CD4-positive, alpha-beta T cell (primary cell): Measurements from ENCODE around the gene CARD19. TPM values are rescaled to one million over a fixed set of nuclear protein-coding genes. Genes with fewer than 3 reads are reported as not detected.

Source experiments
- ATAC-seq: fragments of 200-7000 bp; cut with Tn5 transposase; one replicate; pipeline ENCODE4 v1.10.0; 2022; ENCODE audit warnings: mild to moderate bottlenecking; ENCODE audit not compliant: poor library complexity
- CTCF ChIA-PET: fragments of 350-600 bp; sonication (Branson Sonifier 250); formaldehyde crosslinking; loops from one replicate; lab custom pipeline; 2021; ENCODE audit warnings: antibody characterized with exemption, inconsistent platforms; lab: Charles Lee
- POLR2A ChIA-PET: fragments of 350-600 bp; sonication (Branson Sonifier 250); formaldehyde crosslinking; loops from one replicate; lab custom pipeline; 2021; ENCODE audit warnings: antibody characterized with exemption, inconsistent platforms; lab: Charles Lee
- DNase-seq, 14 experiments: peaks; one replicate each; pipeline ENCODE4 v3.0.0-alpha.2; 2013 to 2020; ENCODE audit warnings: mixed read lengths in 2 of 14
- H3K27ac ChIP-seq, 2 donors: one replicate each; pipeline versions ENCODE4 v1.5.1 to v1.7.0; 2013; ENCODE audit warnings: low read length in 2 of 2, low read depth in 1 of 2, mild to moderate bottlenecking in 1 of 2
- H3K27me3 ChIP-seq, 2 experiments: 1 replicate in 1 of 2; 2 replicates in 1 of 2; pipeline versions ENCODE4 v1.6.1 to v1.7.0; 2013; ENCODE audit warnings: low read length in 2 of 2, control low read depth in 1 of 2, mild to moderate bottlenecking in 1 of 2, moderate library complexity in 1 of 2; ENCODE audit not compliant: insufficient read depth in 2 of 2, control insufficient read depth in 1 of 2
- H3K36me3 ChIP-seq: one replicate; pipeline ENCODE4 v1.6.1; 2013; ENCODE audit warnings: low read length, control low read depth; ENCODE audit not compliant: insufficient read depth
- H3K4me1 ChIP-seq: one replicate; pipeline ENCODE4 v1.6.1; 2013; ENCODE audit warnings: low read length, control low read depth; ENCODE audit not compliant: insufficient read depth
- H3K4me3 ChIP-seq: one replicate; pipeline ENCODE4 v1.5.1; 2013; ENCODE audit warnings: mild to moderate bottlenecking, low read length, moderate library complexity
- H3K9me3 ChIP-seq, 2 experiments: 1 replicate in 1 of 2; 2 replicates in 1 of 2; pipeline versions ENCODE4 v1.6.1 to v1.7.0; 2013; ENCODE audit warnings: low read length in 2 of 2, mild to moderate bottlenecking in 2 of 2, control low read depth in 1 of 2, moderate library complexity in 1 of 2; ENCODE audit not compliant: control insufficient read depth in 1 of 2, insufficient read depth in 1 of 2
- H3K27ac Mint-ChIP-seq: one replicate; pipeline ENCODE4 v1.8.0; 2020; ENCODE audit warnings: mixed read lengths
- H3K27me3 Mint-ChIP-seq: one replicate; pipeline ENCODE4 v1.8.0; 2021; ENCODE audit warnings: mixed read lengths
- H3K36me3 Mint-ChIP-seq: one replicate; pipeline ENCODE4 v1.8.0; 2021; ENCODE audit warnings: low read depth, mixed read lengths
- H3K4me1 Mint-ChIP-seq: one replicate; pipeline ENCODE4 v1.8.0; 2021; ENCODE audit warnings: low read depth, mixed read lengths
- H3K4me3 Mint-ChIP-seq: one replicate; pipeline ENCODE4 v1.8.0; 2020; ENCODE audit warnings: mild to moderate bottlenecking, mixed read lengths
- H3K9me3 Mint-ChIP-seq: one replicate; pipeline ENCODE4 v1.8.0; 2020; ENCODE audit warnings: mixed read lengths
- intact Hi-C, 2 experiments: fragments of 100-400 bp; cut with DNase I in 1 of 2; cut with micrococcal nuclease in 1 of 2; formaldehyde crosslinking; loops; one replicate each; pipeline versions ENCODE4 v1.15.1 to v1.9.0; 2023 to 2025; cut with DNase I, micrococcal nuclease
- total RNA-seq, 174 experiments: library from RNA in 2 of 174; stranded (reverse) in 2 of 174; gene quantifications; one replicate each; pipeline ENCODE4 v1.2.3 and lab custom pipeline; 2021 to 2026
- TF ChIP-seq, protein P1 (sequence below): fragments of 200-600 bp; IDR thresholded peaks from one replicate; pipeline ENCODE4 v1.8.0; 2022; ENCODE audit warnings: antibody characterized with exemption, mild to moderate bottlenecking

Gene CARD19
- total RNA-seq, 2 experiments from 2014 or later: 38.8 to 39.2 TPM

DNA sequence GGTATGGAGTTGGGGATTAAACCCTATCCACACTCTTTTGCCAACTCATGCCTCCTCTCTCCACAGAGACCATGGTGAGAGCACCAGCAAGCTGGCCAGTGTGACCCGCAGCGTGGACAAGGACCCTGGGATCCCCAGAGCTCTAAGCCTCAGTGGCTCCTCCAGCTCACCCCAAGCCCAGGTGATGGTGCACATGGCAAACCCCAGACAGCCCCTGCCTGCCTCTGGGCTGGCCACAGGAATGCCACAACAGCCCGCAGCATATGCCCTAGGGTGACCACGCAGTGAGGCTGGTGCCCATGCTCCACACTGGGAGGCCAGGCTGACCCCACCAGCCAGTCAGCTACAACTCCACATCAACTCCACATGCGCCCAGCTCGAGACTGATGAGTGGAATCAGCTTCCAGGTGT lies 11.5 kb upstream of the CARD19 start:
- H3K4me1 ChIP-seq: peaks cover 33% of the 10 kb centered on the region
- Mint-ChIP-seq H3K9me3 (no peaks in the 10 kb centered on the region), H3K27me3 (no peaks in the 10 kb centered on the region), H3K4me3 (no peak overlapping the region), H3K4me1 (peaks cover 28% of the 10 kb centered on the region), H3K36me3 (peaks cover 89% of the 10 kb centered on the region), H3K27ac (no peak overlapping the region)
- peaks cover 83% of the 10 kb centered on the region for H3K36me3 ChIP-seq
- POLR2A ChIA-PET: interaction anchor here (0.9 to 1.9 kb wide), 6 partner anchors 11 to 45 kb away, joined by 3 to 8 read pairs (median 4); partner anchors contain the start of gene CARD19
- TF ChIP-seq, protein P1, sequence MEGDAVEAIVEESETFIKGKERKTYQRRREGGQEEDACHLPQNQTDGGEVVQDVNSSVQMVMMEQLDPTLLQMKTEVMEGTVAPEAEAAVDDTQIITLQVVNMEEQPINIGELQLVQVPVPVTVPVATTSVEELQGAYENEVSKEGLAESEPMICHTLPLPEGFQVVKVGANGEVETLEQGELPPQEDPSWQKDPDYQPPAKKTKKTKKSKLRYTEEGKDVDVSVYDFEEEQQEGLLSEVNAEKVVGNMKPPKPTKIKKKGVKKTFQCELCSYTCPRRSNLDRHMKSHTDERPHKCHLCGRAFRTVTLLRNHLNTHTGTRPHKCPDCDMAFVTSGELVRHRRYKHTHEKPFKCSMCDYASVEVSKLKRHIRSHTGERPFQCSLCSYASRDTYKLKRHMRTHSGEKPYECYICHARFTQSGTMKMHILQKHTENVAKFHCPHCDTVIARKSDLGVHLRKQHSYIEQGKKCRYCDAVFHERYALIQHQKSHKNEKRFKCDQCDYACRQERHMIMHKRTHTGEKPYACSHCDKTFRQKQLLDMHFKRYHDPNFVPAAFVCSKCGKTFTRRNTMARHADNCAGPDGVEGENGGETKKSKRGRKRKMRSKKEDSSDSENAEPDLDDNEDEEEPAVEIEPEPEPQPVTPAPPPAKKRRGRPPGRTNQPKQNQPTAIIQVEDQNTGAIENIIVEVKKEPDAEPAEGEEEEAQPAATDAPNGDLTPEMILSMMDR: no peak
- ATAC-seq (no peak), DNase-seq (peak in 2 of 14 experiments; percentile 11 to 13)
- H3K27me3 ChIP-seq: no peaks in the 10 kb centered on the region
- peaks cover 0 to 16% of the 10 kb centered on the region in 2 experiments for H3K9me3 ChIP-seq
- intact Hi-C loops: no loop called here
- H3K4me3 ChIP-seq: no peak overlapping the region
- CTCF ChIA-PET: no interaction called here
- peak overlapping the region in 1 of 2 donors; percentile 66 for H3K27ac ChIP-seq

DNA sequence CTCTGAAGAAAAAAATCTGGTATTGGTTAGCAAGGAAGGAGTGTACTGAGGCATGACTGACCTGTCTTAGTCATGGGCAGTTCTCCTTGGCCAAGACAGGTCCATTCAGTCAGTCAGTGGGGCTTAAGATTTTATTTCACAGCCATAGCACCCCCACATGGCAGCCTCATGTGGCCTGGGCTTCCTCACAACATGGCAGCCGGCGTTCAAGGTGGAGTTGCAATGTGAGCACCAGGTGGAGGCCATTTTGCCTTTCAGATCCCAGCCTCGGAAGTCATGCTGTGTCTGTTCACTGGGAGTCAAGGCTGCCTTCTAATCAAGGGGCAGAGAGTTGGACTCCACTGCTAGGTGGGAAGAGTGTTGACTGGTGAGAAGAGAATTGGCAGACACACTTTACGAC lies 10.3 kb upstream of the CARD19 start:
- Mint-ChIP-seq H3K4me3 (no peak overlapping the region), H3K27me3 (no peaks in the 10 kb centered on the region), H3K27ac (no peak overlapping the region), H3K4me1 (peaks cover 32% of the 10 kb centered on the region), H3K9me3 (no peaks in the 10 kb centered on the region), H3K36me3 (peaks cover 86% of the 10 kb centered on the region)
- H3K36me3 ChIP-seq: peaks cover 71% of the 10 kb centered on the region
- TF ChIP-seq, protein P1: no peak
- H3K9me3 ChIP-seq: peaks cover 0 to 16% of the 10 kb centered on the region in 2 experiments
- DNase-seq (peak in 1 of 14 experiments; percentile 19), ATAC-seq (no peak)
- no peaks in the 10 kb centered on the region for H3K27me3 ChIP-seq
- ChIA-PET POLR2A (interaction anchor here (1.2 to 3.7 kb wide), 3 partner anchors 10 to 46 kb away, joined by 3 to 19 read pairs (median 8); partner anchors contain the start of gene CARD19), CTCF (interaction anchor here (0.7 kb wide), 1 partner anchor 22 kb away, joined by 3 read pairs; no protein-coding TSS in a partner anchor)
- peaks cover 33% of the 10 kb centered on the region for H3K4me1 ChIP-seq
- H3K27ac ChIP-seq: no peak overlapping the region
- intact Hi-C loops: no loop called here
- no peak overlapping the region for H3K4me3 ChIP-seq

- TF ChIP-seq, protein P1: no peak
- ChIA-PET POLR2A (interaction anchor here (0.6 to 3.7 kb wide), 6 partner anchors 9 to 199 kb away, joined by 3 to 19 read pairs (median 3); no protein-coding TSS in a partner anchor), CTCF (interaction anchor here (0.7 to 0.9 kb wide), 2 partner anchors 21 to 27 kb away, joined by 3 read pairs; no protein-coding TSS in a partner anchor)
- Mint-ChIP-seq H3K4me3 (no peak overlapping the region), H3K27me3 (no peaks in the 10 kb centered on the region), H3K4me1 (peaks cover 34% of the 10 kb centered on the region), H3K9me3 (no peaks in the 10 kb centered on the region), H3K27ac (peak overlapping the region; percentile 66), H3K36me3 (peaks cover 81% of the 10 kb centered on the region)
- Histone ChIP-seq H3K9me3 (peaks cover 0 to 23% of the 10 kb centered on the region in 2 experiments), H3K4me1 (peaks cover 28% of the 10 kb centered on the region), H3K4me3 (no peak overlapping the region), H3K36me3 (peaks cover 62% of the 10 kb centered on the region), H3K27ac (peak overlapping the region in 1 of 2 donors; percentile 17), H3K27me3 (no peaks in the 10 kb centered on the region)
- peak in 1 of 14 experiments; percentile 14 for DNase-seq
- intact Hi-C loops: no loop called here
- ATAC-seq: no peak
These were observed 9.4 kb upstream of the CARD19 start for GRCh38 chr9:93086447-93087224.
